T-helper 17 cell (primary cell): ENCODE measurements around the gene CHRNB2. TPM values are rescaled to one million over a fixed set of nuclear protein-coding genes. Genes with fewer than 3 reads are reported as not detected.

Experiments used
- ATAC-seq: fragments of 150-1000 bp; cut with Tn5 transposase; 2 replicates; pipeline ENCODE4 v1.10.0; 2021; ENCODE audit warnings: mild to moderate bottlenecking, moderate library complexity
- DNase-seq, 3 donors: peaks; one replicate each; pipeline versions ENCODE4 v3.0.0 to v3.0.0-alpha.2; 2020 to 2021
- H3K9me3 ChIP-seq: one replicate; pipeline ENCODE4 v1.7.0; 2013; ENCODE audit warnings: low read length, mild to moderate bottlenecking; ENCODE audit not compliant: control insufficient read depth, poor library complexity, severe bottlenecking
- H3K27ac Mint-ChIP-seq: one replicate; pipeline ENCODE4 v1.8.0; 2022; ENCODE audit warnings: mild to moderate bottlenecking, moderate library complexity, mixed read lengths
- H3K27me3 Mint-ChIP-seq: one replicate; pipeline ENCODE4 v1.8.0; 2022; ENCODE audit warnings: mixed read lengths
- H3K36me3 Mint-ChIP-seq: one replicate; pipeline ENCODE4 v1.8.0; 2022; ENCODE audit warnings: low read depth, mixed read lengths
- H3K4me1 Mint-ChIP-seq: one replicate; pipeline ENCODE4 v1.8.0; 2022; ENCODE audit warnings: mild to moderate bottlenecking, mixed read lengths
- H3K4me3 Mint-ChIP-seq: one replicate; pipeline ENCODE4 v1.8.0; 2022; ENCODE audit warnings: mild to moderate bottlenecking, moderate library complexity, mixed read lengths
- total RNA-seq, 4 donors: library from RNA in 2 of 4; stranded (reverse) in 2 of 4; gene quantifications; one replicate each; pipeline ENCODE4 v1.2.3 and lab custom pipeline; 2022 to 2026

The CHRNB2 gene
- total RNA-seq, 2 donors from 2014 or later: not detected

GRCh38 chr1:154577346-154578057 lies 9.9 kb downstream of the CHRNB2 start:
- Mint-ChIP-seq H3K27me3 (no peaks in the 10 kb centered on the region), H3K36me3 (no peaks in the 10 kb centered on the region), H3K4me3 (no peak overlapping the region), H3K4me1 (peaks cover 40% of the 10 kb centered on the region), H3K27ac (no peak overlapping the region)
- ATAC-seq (no peak), DNase-seq (no peak)
- H3K9me3 ChIP-seq: no peaks in the 10 kb centered on the region

- H3K27ac Mint-ChIP-seq: no peak overlapping the region
- no peaks in the 10 kb centered on the region for H3K36me3 Mint-ChIP-seq
Observed at GRCh38 chr1:154578058-154578418, 10.5 kb downstream of the CHRNB2 start.

GRCh38 chr1:154579374-154579773 lies 11.8 kb downstream of the CHRNB2 start:
- H3K36me3 Mint-ChIP-seq: peaks cover 2% of the 10 kb centered on the region
- H3K4me3 Mint-ChIP-seq: peak overlapping the region; percentile 28
- peaks cover 30% of the 10 kb centered on the region for H3K4me1 Mint-ChIP-seq
- no peak for DNase-seq
- H3K9me3 ChIP-seq: no peaks in the 10 kb centered on the region
- no peak for ATAC-seq
- H3K27me3 Mint-ChIP-seq: no peaks in the 10 kb centered on the region
- no peak overlapping the region for H3K27ac Mint-ChIP-seq

More at GRCh38 chr1:154578058-154578418, 10.5 kb downstream of the CHRNB2 start:
- ATAC-seq (no peak), DNase-seq (no peak)
- H3K27me3 Mint-ChIP-seq: no peaks in the 10 kb centered on the region
- no peaks in the 10 kb centered on the region for H3K9me3 ChIP-seq
- H3K4me3 Mint-ChIP-seq: no peak overlapping the region
- H3K4me1 Mint-ChIP-seq: peaks cover 37% of the 10 kb centered on the region

GRCh38 chr1:154581766-154582165 lies 14.2 kb downstream of the CHRNB2 start:
- DNase-seq: no peak
- Mint-ChIP-seq H3K27ac (no peak overlapping the region), H3K27me3 (no peaks in the 10 kb centered on the region), H3K4me1 (peaks cover 17% of the 10 kb centered on the region), H3K36me3 (peaks cover 9% of the 10 kb centered on the region), H3K4me3 (no peak overlapping the region)
- no peak for ATAC-seq
- no peaks in the 10 kb centered on the region for H3K9me3 ChIP-seq

- H3K4me1 Mint-ChIP-seq: peaks cover 15% of the 10 kb centered on the region
- H3K9me3 ChIP-seq: no peaks in the 10 kb centered on the region
- H3K27ac Mint-ChIP-seq: no peak overlapping the region
- H3K27me3 Mint-ChIP-seq: no peaks in the 10 kb centered on the region
- no peak for DNase-seq
- H3K36me3 Mint-ChIP-seq: peaks cover 14% of the 10 kb centered on the region
- ATAC-seq: no peak
- no peak overlapping the region for H3K4me3 Mint-ChIP-seq
Observed at GRCh38 chr1:154582885-154583284, 15.3 kb downstream of the CHRNB2 start.

- Mint-ChIP-seq H3K4me3 (no peak overlapping the region), H3K36me3 (peaks cover 14% of the 10 kb centered on the region), H3K27ac (no peak overlapping the region), H3K4me1 (peaks cover 10% of the 10 kb centered on the region), H3K27me3 (no peaks in the 10 kb centered on the region)
- DNase-seq (no peak), ATAC-seq (no peak)
- H3K9me3 ChIP-seq: no peaks in the 10 kb centered on the region
Observed at GRCh38 chr1:154583773-154584172, 16.2 kb downstream of the CHRNB2 start.

- Mint-ChIP-seq H3K4me1 (peaks cover 9% of the 10 kb centered on the region), H3K36me3 (peaks cover 14% of the 10 kb centered on the region), H3K27me3 (no peaks in the 10 kb centered on the region), H3K27ac (peak overlapping the region; percentile 27), H3K4me3 (no peak overlapping the region)
- DNase-seq: no peak
- ATAC-seq: no peak
- no peaks in the 10 kb centered on the region for H3K9me3 ChIP-seq
Observed at GRCh38 chr1:154584267-154584994, 16.9 kb downstream of the CHRNB2 start.

GRCh38 chr1:154586231-154586630 lies 18.7 kb downstream of the CHRNB2 start:
- Mint-ChIP-seq H3K36me3 (peaks cover 16% of the 10 kb centered on the region), H3K4me3 (no peak overlapping the region), H3K27ac (no peak overlapping the region), H3K4me1 (peaks cover 6% of the 10 kb centered on the region), H3K27me3 (no peaks in the 10 kb centered on the region)
- no peak for DNase-seq
- no peaks in the 10 kb centered on the region for H3K9me3 ChIP-seq
- no peak for ATAC-seq

GRCh38 chr1:154586641-154587040 lies 19.1 kb downstream of the CHRNB2 start:
- DNase-seq (no peak), ATAC-seq (no peak)
- Mint-ChIP-seq H3K27ac (no peak overlapping the region), H3K4me1 (peaks cover 6% of the 10 kb centered on the region), H3K4me3 (no peak overlapping the region), H3K27me3 (no peaks in the 10 kb centered on the region), H3K36me3 (peaks cover 16% of the 10 kb centered on the region)
- H3K9me3 ChIP-seq: no peaks in the 10 kb centered on the region

- H3K4me1 Mint-ChIP-seq: peaks cover 17% of the 10 kb centered on the region
- peaks cover 28% of the 10 kb centered on the region for H3K36me3 Mint-ChIP-seq
- no peak for ATAC-seq
- no peak overlapping the region for H3K4me3 Mint-ChIP-seq
- DNase-seq: no peak
- no peak overlapping the region for H3K27ac Mint-ChIP-seq
- no peaks in the 10 kb centered on the region for H3K27me3 Mint-ChIP-seq
- H3K9me3 ChIP-seq: no peaks in the 10 kb centered on the region
Observed at GRCh38 chr1:154589780-154590179, 22.2 kb downstream of the CHRNB2 start.

- ATAC-seq (no peak), DNase-seq (no peak)
- Mint-ChIP-seq H3K27me3 (no peaks in the 10 kb centered on the region), H3K27ac (peak overlapping the region; percentile 54), H3K4me3 (no peak overlapping the region), H3K4me1 (peaks cover 15% of the 10 kb centered on the region), H3K36me3 (peaks cover 25% of the 10 kb centered on the region)
- H3K9me3 ChIP-seq: no peaks in the 10 kb centered on the region
Observed at GRCh38 chr1:154590756-154591155, 23.2 kb downstream of the CHRNB2 start.

- no peaks in the 10 kb centered on the region for H3K9me3 ChIP-seq
- no peak for DNase-seq
- Mint-ChIP-seq H3K4me1 (peaks cover 15% of the 10 kb centered on the region), H3K36me3 (peaks cover 25% of the 10 kb centered on the region), H3K27ac (peak overlapping the region; percentile 54), H3K4me3 (no peak overlapping the region), H3K27me3 (no peaks in the 10 kb centered on the region)
- ATAC-seq: no peak
Observed at GRCh38 chr1:154591206-154591605, 23.6 kb downstream of the CHRNB2 start.

GRCh38 chr1:154593390-154593789 lies 25.8 kb downstream of the CHRNB2 start:
- Mint-ChIP-seq H3K36me3 (peaks cover 16% of the 10 kb centered on the region), H3K27me3 (no peaks in the 10 kb centered on the region), H3K27ac (no peak overlapping the region), H3K4me1 (peaks cover 26% of the 10 kb centered on the region), H3K4me3 (no peak overlapping the region)
- DNase-seq (no peak), ATAC-seq (no peak)
- no peaks in the 10 kb centered on the region for H3K9me3 ChIP-seq

- no peak overlapping the region for H3K27ac Mint-ChIP-seq
Observed at GRCh38 chr1:154594811-154595210, 27.2 kb downstream of the CHRNB2 start.

More at GRCh38 chr1:154594811-154595210, 27.2 kb downstream of the CHRNB2 start:
- H3K4me1 Mint-ChIP-seq: peaks cover 34% of the 10 kb centered on the region
- ATAC-seq (no peak), DNase-seq (no peak)
- peaks cover 14% of the 10 kb centered on the region for H3K36me3 Mint-ChIP-seq
- no peak overlapping the region for H3K4me3 Mint-ChIP-seq
- H3K27me3 Mint-ChIP-seq: no peaks in the 10 kb centered on the region
- H3K9me3 ChIP-seq: no peaks in the 10 kb centered on the region
